Inflammatory macrophage treated with lipopolysaccharide for 1 hour (primary cell): ENCODE data around the gene NXPH2.

ENCODE experiments used
- DNase-seq, 2 donors: peaks; one replicate each; pipeline ENCODE4 v3.0.0-alpha.2; 2020 to 2022

The NXPH2 gene

DNA sequence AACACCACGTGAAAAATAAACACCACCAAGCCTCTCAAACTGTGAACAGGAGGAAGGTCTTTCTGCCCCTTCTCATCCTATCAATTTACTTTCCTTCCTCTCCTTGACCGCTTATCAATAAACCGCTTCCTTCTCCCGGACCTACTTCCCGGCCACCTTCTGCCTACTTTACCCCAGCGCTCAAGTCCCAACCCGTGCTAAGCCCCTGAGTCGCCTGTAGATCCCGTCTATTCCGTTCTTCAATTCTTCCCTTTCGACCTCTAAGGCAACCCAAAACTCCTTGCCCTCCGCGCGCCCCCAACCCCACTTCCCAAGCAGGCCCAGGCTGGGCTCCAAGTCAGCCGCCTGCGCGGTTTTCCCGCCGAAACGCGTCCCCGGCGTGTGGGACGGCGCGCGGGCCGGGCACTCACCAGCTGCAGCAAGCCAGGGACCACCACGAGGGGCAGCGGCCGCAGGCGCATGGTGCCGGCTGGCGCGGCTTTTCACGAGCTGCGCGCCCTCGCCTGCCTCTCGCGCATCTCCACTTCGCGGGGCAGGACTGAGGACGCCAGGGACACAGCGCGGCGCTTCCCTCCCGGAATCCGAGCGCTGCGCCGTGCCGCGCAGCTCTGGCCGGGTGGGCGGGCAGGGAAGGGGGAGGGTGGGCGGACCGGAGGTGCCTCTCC lies at the start of gene NXPH2:
Gene NXPH2 (minus strand): TSS at position 610 of the 665 bp plus-strand sequence. CDS start 149 bp downstream, at position 461.
- no peak for DNase-seq

DNA sequence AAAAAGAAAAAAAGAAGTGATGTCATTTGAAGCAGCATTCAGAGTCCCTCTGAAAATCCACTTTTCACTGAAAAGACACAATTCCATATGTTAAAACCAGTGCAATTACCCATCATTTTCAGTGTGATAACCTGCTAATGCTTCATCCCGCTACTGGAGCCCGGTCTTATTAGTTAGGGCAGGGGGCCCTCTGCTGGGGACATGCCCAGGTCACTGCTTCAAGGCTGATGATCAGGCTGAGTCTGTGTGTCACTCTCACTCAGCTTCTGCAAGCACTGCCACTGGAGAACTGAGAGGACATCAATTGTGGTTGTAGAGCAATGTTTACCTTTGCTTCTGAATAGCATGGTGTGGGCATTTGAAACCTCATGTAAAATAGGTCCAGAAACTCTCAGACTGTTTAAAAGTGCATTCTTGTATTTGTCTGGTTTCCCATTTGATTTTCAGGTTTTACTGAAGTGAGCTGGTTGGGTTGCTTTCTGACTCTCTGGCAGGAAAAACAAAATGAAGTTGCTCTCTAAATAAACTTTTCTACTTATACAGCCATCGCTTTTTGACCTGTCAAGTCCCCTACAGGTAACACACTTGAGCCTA lies 49.2 kb upstream of the NXPH2 start:
- DNase-seq: peak in 1 of 2 donors; percentile 30

DNA sequence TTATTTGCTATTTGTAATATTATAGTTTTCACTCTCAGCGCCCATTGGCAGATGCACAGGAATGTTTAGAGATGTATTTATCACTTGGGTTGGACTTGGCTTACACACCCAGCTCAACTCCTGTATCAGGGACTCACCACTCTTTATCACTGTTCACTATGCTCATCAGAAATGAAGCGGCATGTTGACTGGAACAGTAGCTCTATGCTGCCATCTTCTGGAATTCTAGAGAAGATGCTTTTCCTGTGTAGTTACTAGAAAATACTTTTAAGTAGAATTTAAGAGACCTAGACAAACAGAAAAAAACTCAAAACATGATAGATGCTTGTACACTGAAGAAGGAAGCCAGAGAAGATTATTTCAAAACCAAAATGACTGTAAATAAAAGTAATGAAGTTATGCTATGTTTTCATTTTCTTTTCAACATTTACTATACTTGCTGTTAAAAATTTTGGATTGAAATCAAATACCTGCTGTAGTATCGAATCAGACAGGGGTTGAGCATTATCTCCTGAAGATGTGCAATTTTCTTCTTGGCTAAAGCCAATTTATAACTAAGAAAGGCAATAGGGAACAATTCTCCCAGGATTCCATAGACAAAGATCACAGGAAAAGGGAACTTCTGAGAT lies 47.4 kb upstream of the NXPH2 start:
- DNase-seq: peak; percentile 55 to 67

DNA sequence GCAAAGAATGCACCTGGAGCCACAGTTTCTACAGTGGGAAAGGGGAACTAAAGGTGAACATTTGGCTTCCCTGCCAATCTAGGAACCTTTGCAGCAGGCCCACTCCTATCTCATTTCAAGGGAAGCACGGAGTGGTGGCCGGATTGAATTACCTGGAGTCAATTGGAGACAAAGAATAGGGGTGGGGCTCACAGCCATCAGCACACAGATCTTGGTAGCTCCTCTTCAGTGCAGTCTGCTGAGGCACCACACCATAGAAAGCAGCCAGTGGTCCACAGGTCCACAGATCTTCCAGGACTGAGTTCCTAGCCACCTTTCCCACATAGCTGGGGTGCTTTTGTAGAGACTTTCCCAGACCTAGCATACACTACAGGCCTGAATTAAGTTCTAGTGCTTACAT lies 43.5 kb upstream of the NXPH2 start:
- DNase-seq: no peak

DNA sequence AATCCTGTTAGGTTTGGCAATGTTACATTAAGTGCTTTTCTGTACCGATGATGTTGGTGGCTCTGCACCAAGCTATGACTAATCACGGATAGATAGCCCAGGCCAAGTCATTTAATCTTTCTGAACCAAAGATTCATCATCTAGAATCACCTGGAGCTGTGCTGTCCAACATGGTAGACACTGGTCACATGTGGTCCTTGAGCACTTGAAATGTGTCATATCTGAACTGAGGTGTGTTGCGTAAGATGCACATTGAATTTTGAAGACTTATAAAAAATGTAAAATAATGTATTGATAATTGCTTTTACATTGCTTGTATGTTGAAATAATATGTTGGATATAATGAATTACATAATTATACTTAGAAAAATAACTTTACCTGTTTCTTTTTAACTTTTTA lies 39.8 kb upstream of the NXPH2 start:
- DNase-seq: no peak

DNA sequence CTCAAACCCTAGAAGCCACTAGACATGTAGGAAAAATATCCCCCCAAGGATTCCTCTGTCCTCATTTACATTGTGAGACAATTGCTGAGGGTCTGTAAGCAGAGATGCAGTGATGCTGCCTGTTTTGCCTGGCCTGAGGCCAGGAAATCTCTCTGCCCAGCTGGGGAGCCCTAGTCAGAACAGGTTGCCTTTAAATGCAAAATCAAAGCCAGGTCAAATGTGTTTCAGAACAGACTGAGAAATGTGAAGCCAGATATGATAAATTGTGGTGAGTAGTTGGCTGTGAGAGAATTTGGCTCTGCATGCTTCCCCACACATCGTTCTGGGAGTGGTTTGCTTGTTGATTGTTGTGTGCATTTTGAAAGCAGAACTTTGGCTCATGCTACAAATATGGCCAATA lies 38.4 kb upstream of the NXPH2 start:
- DNase-seq: no peak

DNA sequence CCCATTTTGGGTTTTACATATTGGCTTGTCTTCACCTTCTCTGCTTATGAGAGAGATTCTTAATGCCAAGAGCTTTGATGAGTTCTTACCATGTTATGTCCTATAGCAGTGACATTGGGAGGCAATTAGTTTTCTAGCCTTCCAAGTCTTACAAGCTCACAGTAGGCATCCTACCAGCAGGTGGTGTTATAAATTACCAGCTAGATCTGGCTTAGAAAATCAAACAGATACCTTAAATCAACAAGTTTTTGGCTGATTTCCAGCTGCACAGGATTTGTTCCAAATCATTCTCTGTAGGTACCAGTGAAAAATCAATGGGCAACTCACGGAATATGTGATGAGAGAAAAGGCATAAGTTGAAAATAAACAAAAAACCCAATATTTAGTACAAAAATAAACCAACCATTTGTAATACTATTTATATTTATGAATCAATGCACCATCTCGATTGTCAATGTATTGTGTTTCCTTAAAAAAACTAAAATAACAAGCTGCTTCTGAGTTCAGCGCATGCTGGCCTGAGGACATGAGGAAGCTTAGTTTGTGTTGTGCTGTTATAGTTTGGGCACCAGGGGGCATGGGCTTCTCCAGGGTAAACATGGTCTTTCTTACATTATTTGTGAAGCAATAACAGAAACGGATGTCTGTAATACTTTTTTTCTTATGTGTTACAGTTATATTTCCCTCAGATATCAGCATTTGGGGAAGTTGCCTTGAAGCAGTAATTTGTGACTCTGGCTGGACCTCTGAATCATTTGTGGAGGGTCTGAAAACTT lies 34.1 kb upstream of the NXPH2 start:
- DNase-seq: peak; percentile 63 to 77

DNA sequence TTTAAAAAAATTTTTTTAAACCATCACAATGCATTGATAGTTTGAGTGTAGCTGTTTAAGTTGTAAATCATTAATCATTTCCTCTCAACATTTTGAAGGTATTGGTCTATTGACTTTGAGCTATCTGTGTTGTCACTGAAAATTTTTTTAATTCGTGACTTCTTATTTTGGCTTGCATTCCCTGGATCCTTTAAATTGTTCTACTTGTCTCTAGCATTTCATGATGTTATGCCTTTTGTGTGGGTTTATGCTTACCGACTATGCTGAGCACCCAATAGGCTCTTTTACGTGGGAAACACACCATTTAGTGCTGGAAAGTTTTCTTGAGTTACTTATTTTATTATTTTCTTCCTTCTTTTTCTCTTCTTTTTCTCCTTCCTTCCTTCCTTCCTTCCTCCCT lies 31.2 kb upstream of the NXPH2 start:
- no peak for DNase-seq

DNA sequence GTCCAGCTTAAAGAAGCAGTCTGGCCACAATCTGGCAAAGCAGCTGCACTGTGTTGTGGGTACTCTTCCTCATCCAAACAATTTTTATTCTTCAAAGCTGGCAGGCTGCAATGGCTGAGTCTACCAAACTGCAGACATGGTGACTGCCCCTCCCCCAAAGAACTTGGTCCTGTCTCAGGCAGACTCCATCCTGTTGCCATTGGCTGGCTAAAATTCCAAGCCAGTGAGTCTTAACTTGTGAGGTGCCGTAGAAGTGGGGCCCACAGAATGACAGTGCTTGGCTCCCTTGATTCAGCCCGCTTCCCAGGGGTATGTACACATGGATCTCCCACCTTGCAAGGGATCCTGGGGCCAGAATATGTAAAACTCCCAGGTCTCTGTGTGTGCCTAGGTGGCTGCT lies 14.5 kb upstream of the NXPH2 start:
- no peak for DNase-seq

DNA sequence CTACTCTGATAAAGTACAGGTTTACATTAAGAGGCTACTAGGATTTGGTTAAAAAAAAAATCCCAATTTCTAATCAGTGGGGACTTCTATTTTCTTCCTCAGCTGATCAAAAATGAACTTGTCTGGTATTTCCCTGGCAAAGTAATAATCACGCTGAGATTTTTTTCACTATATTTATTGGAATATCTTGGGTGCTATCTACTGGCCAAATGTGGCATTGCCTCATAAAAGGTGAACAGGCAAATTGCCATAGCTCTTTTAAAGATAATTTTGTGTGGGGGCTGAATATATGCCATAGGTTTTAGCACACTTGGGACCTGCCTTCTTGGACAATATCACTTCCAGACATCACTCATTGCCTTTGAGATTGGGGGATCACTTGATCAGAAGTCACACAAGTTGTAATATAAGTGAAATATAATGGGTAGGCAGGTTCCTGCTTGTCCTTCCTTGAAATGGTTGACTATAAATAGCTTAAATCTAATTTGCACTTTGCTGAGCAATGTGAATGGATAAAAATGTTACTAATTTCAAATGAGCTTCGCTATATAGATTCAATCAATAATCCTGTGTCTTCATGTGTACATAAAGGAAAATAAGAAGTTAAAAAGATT lies 7.0 kb upstream of the NXPH2 start:
- DNase-seq: peak; percentile 7 to 57

DNA sequence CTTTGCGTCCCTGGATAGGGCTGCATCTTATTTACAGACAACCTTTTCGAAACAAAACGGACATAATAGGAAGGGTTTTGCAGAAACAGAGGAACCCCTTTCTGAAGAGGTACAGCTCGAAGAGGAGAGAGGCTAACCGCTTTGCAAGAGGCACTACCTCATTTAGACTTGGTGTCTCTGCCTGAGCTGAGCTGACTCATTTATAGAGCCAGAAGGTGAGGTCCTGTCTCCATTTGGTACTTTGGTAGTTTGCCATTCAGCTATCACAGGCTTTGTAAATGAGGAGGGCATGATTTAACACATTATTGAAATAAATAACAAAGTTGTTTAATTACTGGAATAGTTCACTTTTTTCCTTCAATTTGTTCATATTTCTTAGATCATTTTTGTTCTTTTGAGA lies 2.2 kb upstream of the NXPH2 start:
- DNase-seq: no peak

DNA sequence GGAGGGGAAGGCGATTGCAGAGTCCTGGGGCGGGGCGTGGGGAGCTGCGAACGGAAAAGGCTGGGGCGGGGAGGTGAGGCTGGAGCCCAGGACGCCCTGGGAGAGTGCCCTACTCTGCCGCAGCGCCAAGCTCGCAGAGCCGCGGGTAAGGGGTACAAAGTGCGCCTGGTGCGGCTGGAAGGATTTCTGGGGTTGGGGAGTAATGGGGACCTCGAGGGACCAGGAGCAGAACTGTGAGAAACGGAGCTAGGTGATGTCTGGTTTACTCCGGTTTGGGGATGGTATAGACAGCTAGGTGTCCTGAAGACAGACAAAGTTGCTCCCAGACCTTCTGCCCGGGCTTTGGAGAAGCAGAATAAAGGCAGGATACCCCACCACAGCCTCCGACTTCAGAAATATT lies 718 bp upstream of the NXPH2 start:
- DNase-seq: no peak

DNA sequence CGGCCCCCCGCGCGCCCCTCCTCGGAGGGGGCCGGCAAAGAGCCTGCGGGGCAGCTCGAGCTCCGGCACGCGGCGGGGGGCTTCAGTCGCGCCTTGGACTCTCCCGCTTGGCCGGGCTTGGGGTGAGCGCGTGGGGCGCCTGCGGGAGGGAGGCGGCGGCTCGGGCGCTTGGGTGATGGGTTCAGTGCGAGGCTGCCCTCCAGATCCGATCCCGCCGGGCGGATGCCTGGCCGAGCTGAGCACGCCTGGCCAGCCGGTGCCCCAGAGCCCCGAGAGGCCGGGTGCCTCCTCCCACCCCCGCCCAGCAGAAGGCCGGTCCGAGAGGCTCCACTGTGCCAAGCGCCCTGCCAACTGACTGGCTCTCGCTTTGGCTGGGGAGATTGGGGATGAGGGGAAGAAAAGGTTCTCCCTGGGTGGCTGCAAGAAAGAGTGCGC lies 273 bp upstream of the NXPH2 start:
- no peak for DNase-seq

DNA sequence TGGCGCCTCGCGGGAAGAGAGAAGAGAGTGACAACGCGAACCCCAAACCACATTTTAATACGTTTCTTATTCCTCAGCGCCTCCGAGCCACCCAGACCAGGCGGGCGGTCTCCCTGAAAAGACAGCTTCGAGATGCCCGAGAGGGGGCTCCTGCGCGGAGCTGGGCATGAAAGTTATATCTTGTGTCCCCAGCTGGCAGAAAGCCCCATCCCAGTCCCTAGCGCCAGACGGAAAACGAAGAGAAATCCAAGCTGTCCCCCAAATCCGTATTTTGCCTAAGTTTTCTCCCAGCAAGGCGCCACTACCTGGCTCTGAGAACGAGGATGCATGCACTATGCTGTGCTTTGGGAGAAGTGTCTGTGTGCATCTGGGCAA lies 797 bp downstream of the NXPH2 start:
- no peak for DNase-seq

DNA sequence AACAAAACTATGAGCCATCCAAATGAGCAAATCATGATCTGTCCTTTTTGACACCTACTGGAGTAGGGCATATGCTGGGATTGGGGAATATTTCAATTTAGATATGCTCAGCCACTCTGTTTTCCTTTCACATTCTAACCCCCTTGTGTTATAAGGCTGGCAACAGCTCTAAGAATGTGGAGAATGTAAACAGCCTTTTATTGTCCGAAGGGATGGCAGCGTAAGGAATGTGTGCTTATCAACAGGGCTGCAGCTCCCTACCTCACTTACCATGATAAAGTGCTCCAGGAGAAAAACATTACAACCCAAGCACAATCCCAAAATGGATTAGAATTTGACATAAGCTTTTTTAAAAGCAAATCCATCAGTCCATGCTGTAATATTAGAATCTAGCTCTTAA lies 2.2 kb downstream of the NXPH2 start:
- DNase-seq: no peak

DNA sequence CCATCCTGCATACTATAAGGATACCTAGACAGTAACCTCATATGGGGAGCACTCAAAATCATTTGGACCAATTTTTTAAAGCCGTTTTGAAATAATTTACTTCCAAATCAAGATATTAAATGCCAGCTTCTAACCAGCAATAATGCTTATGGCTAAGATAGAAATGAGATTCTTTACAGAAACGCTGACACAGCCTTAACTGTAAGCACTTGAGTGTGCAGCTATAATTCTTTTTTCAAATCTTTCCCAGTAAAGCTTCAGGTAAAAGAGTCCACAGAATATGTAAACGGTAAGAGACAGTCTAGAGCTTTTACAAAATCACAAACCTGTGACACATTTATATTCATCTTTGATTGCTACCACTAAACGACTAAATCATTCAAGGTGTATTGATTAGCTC lies 4.5 kb downstream of the NXPH2 start:
- no peak for DNase-seq

DNA sequence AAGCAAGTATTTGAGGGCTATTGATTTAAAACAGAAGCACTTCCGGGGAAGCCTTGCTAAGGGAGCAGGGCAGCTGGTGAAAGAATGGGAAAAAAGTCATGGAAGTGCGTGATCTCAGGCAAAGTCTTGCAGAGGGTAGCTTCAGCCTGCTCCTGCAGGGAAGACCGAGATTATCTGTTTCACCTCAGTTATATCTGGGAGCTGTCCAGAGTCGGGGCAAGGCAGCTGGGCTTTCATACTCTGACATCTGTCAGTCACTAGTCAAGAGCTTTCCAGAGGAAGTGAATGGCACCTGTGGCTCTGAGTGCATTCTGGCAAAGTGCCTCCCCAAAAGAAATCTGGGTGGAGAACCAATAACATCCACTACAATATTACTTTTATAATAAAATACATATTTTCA lies 8.7 kb downstream of the NXPH2 start:
- no peak for DNase-seq

DNA sequence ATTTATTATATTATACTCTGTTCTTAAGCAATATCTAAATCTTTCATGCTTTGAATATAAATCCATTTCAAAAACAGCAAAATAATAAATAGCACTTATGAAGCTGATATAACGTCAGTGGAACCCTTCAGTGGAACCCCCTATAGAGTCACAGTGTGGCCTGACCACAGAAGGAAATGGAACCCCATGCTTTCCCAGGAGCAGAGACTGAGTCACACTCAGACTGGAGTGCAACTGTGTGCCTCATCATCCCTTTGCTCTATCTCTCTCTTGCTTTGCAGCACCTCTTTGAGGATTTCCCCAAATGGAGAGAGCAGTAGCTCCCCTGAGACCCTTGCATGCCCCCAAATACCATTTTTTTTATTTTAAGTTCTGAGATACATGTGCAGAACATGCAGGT lies 13.1 kb downstream of the NXPH2 start:
- DNase-seq: no peak

DNA sequence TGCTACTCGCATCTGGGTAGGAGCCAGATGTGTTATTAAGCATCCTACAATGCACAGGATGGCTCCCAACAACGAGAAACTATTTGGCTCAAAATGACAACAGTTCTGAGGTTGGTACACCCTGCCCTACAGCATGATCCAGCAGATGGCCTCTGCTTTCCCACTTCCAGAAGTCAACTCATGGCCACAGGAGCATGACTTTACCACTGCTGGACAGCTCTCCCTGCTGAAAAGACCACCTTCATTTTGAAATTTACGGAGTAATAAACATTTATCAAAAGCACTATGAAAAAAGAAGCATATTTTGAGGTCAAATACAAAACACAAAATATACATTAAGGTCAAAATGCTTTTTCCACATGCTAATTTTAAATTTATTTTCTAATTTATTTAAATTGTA lies 13.7 kb downstream of the NXPH2 start:
- no peak for DNase-seq

DNA sequence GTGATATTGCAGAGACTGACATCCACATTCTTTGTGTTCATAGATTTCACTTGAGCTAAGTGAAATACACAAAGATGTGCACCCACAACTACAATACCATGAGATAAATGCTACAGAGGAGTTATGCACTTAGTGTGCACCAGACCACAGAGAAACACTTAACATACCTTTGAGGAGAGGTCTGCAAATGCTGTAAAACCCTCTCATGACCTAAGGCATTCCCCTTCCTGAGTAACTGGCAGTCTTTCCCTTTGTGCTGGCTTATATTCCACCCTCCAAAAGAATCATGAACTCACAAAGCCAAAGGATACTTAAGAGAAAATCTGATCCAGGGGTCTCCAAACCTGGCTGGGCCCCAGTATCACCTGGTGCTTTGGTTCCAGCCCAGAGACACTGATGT lies 16.2 kb downstream of the NXPH2 start:
- DNase-seq: no peak

DNA sequence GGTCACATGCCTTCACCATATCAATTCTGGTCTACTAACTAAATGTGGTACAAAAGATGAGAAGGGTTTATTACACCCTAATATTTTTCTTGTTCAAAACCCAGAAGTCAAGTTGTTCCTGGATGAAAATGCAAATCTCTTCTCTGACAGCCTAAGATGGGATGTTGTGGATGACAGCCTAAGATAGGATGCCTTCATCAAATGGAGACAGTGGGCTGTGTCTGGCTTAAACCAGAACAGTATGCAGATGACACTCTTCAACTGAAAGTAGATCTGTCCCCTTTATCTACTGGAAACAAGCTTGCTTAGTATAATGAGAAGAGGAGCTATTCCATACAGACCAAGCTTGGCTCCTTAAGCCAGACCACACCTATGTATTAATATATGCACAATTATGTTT lies 17.7 kb downstream of the NXPH2 start:
- DNase-seq: no peak

DNA sequence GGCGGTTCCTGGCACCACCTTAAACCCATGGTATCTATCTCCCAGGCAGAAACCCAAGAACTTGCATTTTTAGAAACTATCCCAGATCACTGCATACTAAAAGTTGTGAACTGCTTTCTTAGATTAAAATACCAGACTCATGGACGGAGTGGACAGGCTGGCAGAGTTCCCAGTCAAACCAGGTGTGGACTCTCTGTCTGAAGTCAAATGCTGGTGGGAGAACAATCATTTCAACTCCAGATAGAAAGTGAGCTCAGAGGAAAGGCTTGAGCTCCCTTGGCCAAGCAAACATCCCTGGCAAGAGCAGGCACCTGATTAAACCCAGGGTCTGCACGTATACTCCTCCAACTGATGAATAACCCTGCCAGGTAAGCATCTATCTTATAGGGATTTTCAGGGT lies 19.5 kb downstream of the NXPH2 start:
- DNase-seq: no peak

DNA sequence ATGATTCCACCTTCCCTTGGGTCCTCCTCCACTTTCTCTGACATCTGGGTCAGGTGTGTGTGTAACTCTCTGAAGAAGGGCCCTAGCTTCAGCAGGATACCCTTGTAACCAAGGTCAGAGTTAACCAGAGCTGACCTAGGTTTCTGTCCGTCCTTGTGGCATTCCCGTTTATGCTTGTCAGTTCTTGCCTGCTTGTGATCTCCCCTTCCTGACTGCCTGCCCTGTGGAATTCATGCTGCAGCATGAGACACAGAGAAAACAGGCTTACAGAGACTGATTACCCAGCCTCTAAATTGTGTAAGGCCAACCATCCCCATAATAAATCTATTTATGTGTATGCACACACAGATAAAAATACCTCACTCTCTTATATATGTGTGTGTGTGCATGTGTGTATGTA lies 22.8 kb downstream of the NXPH2 start:
- no peak for DNase-seq
